Osteocyte (in vitro differentiated cells): ENCODE measurements around the gene GEMIN5. TPM values are rescaled to one million over a fixed set of nuclear protein-coding genes. Genes with fewer than 3 reads are reported as not detected.

ENCODE experiments used
- DNase-seq: peaks from one replicate; pipeline ENCODE4 v3.0.0; 2021; ENCODE audit warnings: mixed read lengths; ENCODE audit not compliant: unreplicated experiment; ENCODE audit errors: extremely low spot score
- H3K27ac Mint-ChIP-seq: one replicate; pipeline ENCODE4 v1.8.0; 2021; ENCODE audit warnings: mild to moderate bottlenecking, mixed read lengths; ENCODE audit not compliant: unreplicated experiment
- H3K27me3 Mint-ChIP-seq: one replicate; pipeline ENCODE4 v1.8.0; 2021; ENCODE audit warnings: mixed read lengths; ENCODE audit not compliant: unreplicated experiment
- H3K36me3 Mint-ChIP-seq: one replicate; pipeline ENCODE4 v1.8.0; 2021; ENCODE audit warnings: mixed read lengths; ENCODE audit not compliant: unreplicated experiment
- H3K4me1 Mint-ChIP-seq: one replicate; pipeline ENCODE4 v1.8.0; 2021; ENCODE audit warnings: mixed read lengths; ENCODE audit not compliant: unreplicated experiment
- H3K4me3 Mint-ChIP-seq: one replicate; pipeline ENCODE4 v1.8.0; 2021; ENCODE audit warnings: mild to moderate bottlenecking, moderate library complexity, mixed read lengths; ENCODE audit not compliant: unreplicated experiment
- H3K9me3 Mint-ChIP-seq: one replicate; pipeline ENCODE4 v1.8.0; 2021; ENCODE audit warnings: mixed read lengths; ENCODE audit not compliant: unreplicated experiment
- CTCF ChIP-seq: fragments of 200-600 bp; sonication (generic); IDR thresholded peaks from 2 replicates; pipeline ENCODE4 v1.5.0; 2021; ENCODE audit warnings: antibody characterized with exemption, mild to moderate bottlenecking, moderate library complexity
- total RNA-seq: library from RNA; stranded (reverse); gene quantifications from 2 replicates; pipeline ENCODE4 v1.2.1, GENCODE V29; 2021

GEMIN5 gene
- total RNA-seq, 1 donor from 2014 or later, result 17.6 TPM

DNA sequence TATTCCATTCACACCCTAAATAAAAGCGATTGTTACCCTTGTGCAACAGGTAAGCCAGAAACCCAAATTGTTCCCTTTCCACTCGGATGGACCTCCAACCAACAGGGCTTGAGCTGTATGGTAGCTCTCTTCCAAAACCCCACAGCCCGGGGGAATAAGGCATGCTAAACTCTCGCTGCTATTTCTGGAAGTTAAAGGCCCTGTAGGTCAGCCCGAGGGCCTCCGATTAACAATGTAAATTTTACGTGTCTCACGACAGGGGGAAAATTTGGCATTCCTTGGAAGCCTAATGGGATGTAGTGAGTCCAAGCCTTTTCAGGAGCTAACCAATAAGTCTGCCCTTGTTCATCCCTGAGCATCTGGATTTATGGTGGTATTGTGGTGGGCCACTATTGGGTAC lies 53.6 kb downstream of the GEMIN5 start:
- no peak for TF ChIP-seq CTCF
- H3K9me3 Mint-ChIP-seq, result peaks cover 18% of the 10 kb centered on the region
- no peaks in the 10 kb centered on the region for H3K27me3 Mint-ChIP-seq
- H3K27ac Mint-ChIP-seq, result no peak overlapping the region
- DNase-seq, result no peak
- H3K4me1 Mint-ChIP-seq, result no peaks in the 10 kb centered on the region
- peaks cover 60% of the 10 kb centered on the region for H3K36me3 Mint-ChIP-seq
- no peak overlapping the region for H3K4me3 Mint-ChIP-seq

GRCh38 chr5:154881986-154882385 lies 56.0 kb downstream of the GEMIN5 start:
- DNase-seq, result peak; percentile 25
- Mint-ChIP-seq H3K4me1 (no peaks in the 10 kb centered on the region), H3K27me3 (no peaks in the 10 kb centered on the region), H3K36me3 (peaks cover 52% of the 10 kb centered on the region), H3K9me3 (peaks cover 29% of the 10 kb centered on the region), H3K27ac (no peak overlapping the region), H3K4me3 (no peak overlapping the region)
- no peak for TF ChIP-seq CTCF

GRCh38 chr5:154878642-154879335 lies 59.2 kb downstream of the GEMIN5 start:
- H3K4me1 Mint-ChIP-seq, result no peaks in the 10 kb centered on the region
- no peak for TF ChIP-seq CTCF
- no peaks in the 10 kb centered on the region for H3K27me3 Mint-ChIP-seq
- H3K9me3 Mint-ChIP-seq, result peaks cover 21% of the 10 kb centered on the region
- peak; percentile 71 for DNase-seq
- peaks cover 51% of the 10 kb centered on the region for H3K36me3 Mint-ChIP-seq
- H3K4me3 Mint-ChIP-seq, result no peak overlapping the region
- H3K27ac Mint-ChIP-seq, result no peak overlapping the region

- no peak for DNase-seq
- H3K9me3 Mint-ChIP-seq, result peaks cover 12% of the 10 kb centered on the region
- H3K4me3 Mint-ChIP-seq, result no peak overlapping the region
- no peaks in the 10 kb centered on the region for H3K27me3 Mint-ChIP-seq
- H3K4me1 Mint-ChIP-seq, result peaks cover under 1% of the 10 kb centered on the region
- no peak for TF ChIP-seq CTCF
- H3K27ac Mint-ChIP-seq, result no peak overlapping the region
- H3K36me3 Mint-ChIP-seq, result peaks cover 60% of the 10 kb centered on the region
These were observed 64.2 kb downstream of the GEMIN5 start for GRCh38 chr5:154873791-154874331.

- Mint-ChIP-seq H3K27me3 (no peaks in the 10 kb centered on the region), H3K27ac (no peak overlapping the region), H3K36me3 (peaks cover 59% of the 10 kb centered on the region), H3K4me1 (peaks cover 10% of the 10 kb centered on the region), H3K9me3 (peaks cover 3% of the 10 kb centered on the region), H3K4me3 (no peak overlapping the region)
- no peak for TF ChIP-seq CTCF
- no peak for DNase-seq
These were observed 66.3 kb downstream of the GEMIN5 start for GRCh38 chr5:154871734-154872133.
